Measurements from ENCODE around the gene SUV39H2.

GRCh38 chr10:14947268-14947667 lies 68.6 kb downstream of the SUV39H2 start:
- TF ChIP-seq CTCF (IDR thresholded peaks at IDR 0.05): no peak
- no peak for TF ChIP-seq POLR2A (IDR thresholded peaks at IDR 0.05)

All from uterus (tissue), 2 donors.